Hepatocyte (in vitro differentiated cells): Measurements from ENCODE around the gene ZDHHC14. TPM values are rescaled to one million over a fixed set of nuclear protein-coding genes. Genes with fewer than 3 reads are reported as not detected.

ENCODE experiments used
- DNase-seq: peaks from one replicate; pipeline ENCODE4 v3.0.0-alpha.2; 2016; ENCODE audit warnings: low spot score
- H2AFZ ChIP-seq: fragments of 200-600 bp; sonication (generic); 2 replicates; pipeline ENCODE4 v1.6.0; 2016; ENCODE audit warnings: antibody characterized with exemption, mild to moderate bottlenecking
- H3K27ac ChIP-seq: fragments of 200-600 bp; sonication (generic); 2 replicates; pipeline ENCODE4 v1.5.1; 2016; ENCODE audit warnings: mild to moderate bottlenecking
- H3K27me3 ChIP-seq: fragments of 200-600 bp; sonication (generic); 2 replicates; pipeline ENCODE4 v1.6.1; 2016
- H3K36me3 ChIP-seq: fragments of 200-600 bp; sonication (generic); replicated peaks from 2 replicates; pipeline ENCODE4 v1.5.1; 2016; ENCODE audit warnings: low read depth; ENCODE audit not compliant: insufficient read depth
- H3K4me1 ChIP-seq: fragments of 200-600 bp; sonication (generic); 2 replicates; pipeline ENCODE4 v1.5.1; 2016; ENCODE audit warnings: mild to moderate bottlenecking, moderate library complexity; ENCODE audit not compliant: insufficient read depth
- H3K4me2 ChIP-seq: fragments of 200-600 bp; sonication (generic); 2 replicates; pipeline ENCODE4 v1.6.0; 2016
- H3K4me3 ChIP-seq: fragments of 200-600 bp; sonication (generic); 2 replicates; pipeline ENCODE4 v1.5.1; 2016; ENCODE audit warnings: mild to moderate bottlenecking
- H3K79me2 ChIP-seq: fragments of 200-600 bp; sonication (generic); 2 replicates; pipeline ENCODE4 v1.6.0; 2017; ENCODE audit warnings: mild to moderate bottlenecking
- H3K9me2 ChIP-seq: fragments of 200-600 bp; sonication (generic); replicated peaks from 2 replicates; pipeline ENCODE4 v1.6.0; 2017; ENCODE audit warnings: mild to moderate bottlenecking; ENCODE audit not compliant: insufficient read depth
- H3K9me3 ChIP-seq: fragments of 200-600 bp; sonication (generic); 2 replicates; pipeline ENCODE4 v1.5.1; 2016; ENCODE audit warnings: low read depth, mild to moderate bottlenecking
- H4K20me1 ChIP-seq: fragments of 200-600 bp; sonication (generic); 2 replicates; pipeline ENCODE4 v1.6.0; 2016; ENCODE audit warnings: mild to moderate bottlenecking; ENCODE audit not compliant: insufficient read depth, poor library complexity, severe bottlenecking
- CTCF ChIP-seq: fragments of 200-600 bp; sonication (generic); IDR thresholded peaks from 2 replicates; pipeline ENCODE4 v1.5.1; 2016; ENCODE audit warnings: antibody characterized with exemption, mild to moderate bottlenecking; ENCODE audit not compliant: poor library complexity
- EZH2 ChIP-seq: fragments of 200-600 bp; sonication (generic); IDR thresholded peaks from 2 replicates; pipeline ENCODE4 v1.6.1; 2016; ENCODE audit warnings: antibody characterized with exemption, mild to moderate bottlenecking, borderline replicate concordance
- EZH2phosphoT487 ChIP-seq: fragments of 200-600 bp; sonication (generic); IDR thresholded peaks from one replicate; pipeline ENCODE4 v1.6.1; 2018; ENCODE audit warnings: antibody characterized with exemption, mild to moderate bottlenecking, low read depth, moderate library complexity; ENCODE audit not compliant: unreplicated experiment, severe bottlenecking
- WGBS: methylation state at CpG from one replicate; pipeline ENCODE4 v1.1.6; 2016; ENCODE audit warnings: low lambda C conversion rate; ENCODE audit errors: missing lambda C conversion rate; 5-methylcytosine and 5-hydroxymethylcytosine counted together
- polyA plus RNA-seq: library from polyadenylated mRNA; unstranded; fragments of >200 nt; fragmentation: Nextera tagmentation; extraction: Ambion mirVana; gene quantifications from 2 replicates; pipeline ENCODE4 v1.2.1, GENCODE V29; 2016
- total RNA-seq: library from RNA; depleted of rRNA; stranded (reverse); fragments of >200 nt; gene quantifications from 2 replicates; pipeline ENCODE4 v1.2.3, GENCODE V29; 2014

Gene ZDHHC14
- total and polyA plus RNA-seq, 2 experiments from 2014 or later, result 11.8 to 25.2 TPM

- no peaks in the 10 kb centered on the region for H3K36me3 ChIP-seq
- H3K4me3 ChIP-seq, result no peak overlapping the region
- TF ChIP-seq CTCF (no peak), EZH2phosphoT487 (no peak)
- 69% methylated on average over 11 of the region's 11 CpGs for WGBS
- no peaks in the 10 kb centered on the region for H4K20me1 ChIP-seq
- no peak overlapping the region for H3K4me2 ChIP-seq
- H3K9me2 ChIP-seq, result no peaks in the 10 kb centered on the region
- DNase-seq, result no peak
- no peak overlapping the region for H2AFZ ChIP-seq
- no peak overlapping the region for H3K27ac ChIP-seq
- no peaks in the 10 kb centered on the region for H3K27me3 ChIP-seq
- no peaks in the 10 kb centered on the region for H3K9me3 ChIP-seq
- peaks cover 6% of the 10 kb centered on the region for H3K4me1 ChIP-seq
- no peaks in the 10 kb centered on the region for H3K79me2 ChIP-seq
These were observed 251.0 kb downstream of the ZDHHC14 start for GRCh38 chr6:157631838-157632614.

GRCh38 chr6:157632821-157633220 lies 251.8 kb downstream of the ZDHHC14 start:
- H3K4me3 ChIP-seq, result no peak overlapping the region
- no peaks in the 10 kb centered on the region for H3K9me2 ChIP-seq
- 82% methylated on average over 5 of the region's 5 CpGs for WGBS
- H3K27ac ChIP-seq, result no peak overlapping the region
- no peak for DNase-seq
- H3K36me3 ChIP-seq, result no peaks in the 10 kb centered on the region
- H3K4me1 ChIP-seq, result peaks cover 6% of the 10 kb centered on the region
- no peaks in the 10 kb centered on the region for H3K79me2 ChIP-seq
- no peak overlapping the region for H2AFZ ChIP-seq
- H4K20me1 ChIP-seq, result no peaks in the 10 kb centered on the region
- H3K27me3 ChIP-seq, result no peaks in the 10 kb centered on the region
- H3K9me3 ChIP-seq, result no peaks in the 10 kb centered on the region
- no peak for TF ChIP-seq CTCF
- no peak for TF ChIP-seq EZH2phosphoT487
- TF ChIP-seq EZH2, result no peak
- H3K4me2 ChIP-seq, result no peak overlapping the region

GRCh38 chr6:157634546-157634945 lies 253.6 kb downstream of the ZDHHC14 start:
- H3K9me3 ChIP-seq, result no peaks in the 10 kb centered on the region
- H4K20me1 ChIP-seq, result no peaks in the 10 kb centered on the region
- H3K4me1 ChIP-seq, result peaks cover 6% of the 10 kb centered on the region
- no peak overlapping the region for H3K4me2 ChIP-seq
- no peaks in the 10 kb centered on the region for H3K36me3 ChIP-seq
- H2AFZ ChIP-seq, result no peak overlapping the region
- DNase-seq, result no peak
- no peak overlapping the region for H3K4me3 ChIP-seq
- TF ChIP-seq EZH2phosphoT487 (no peak), CTCF (no peak), EZH2 (no peak)
- H3K27ac ChIP-seq, result no peak overlapping the region
- H3K27me3 ChIP-seq, result no peaks in the 10 kb centered on the region
- H3K9me2 ChIP-seq, result no peaks in the 10 kb centered on the region
- WGBS, result 93% methylated on average over 8 of the region's 8 CpGs
- no peaks in the 10 kb centered on the region for H3K79me2 ChIP-seq
